HG03103 (cell line): Measurements from ENCODE around the gene CD8A.
"Not testable (repeated sequence)": the region's sequence is repeated elsewhere in the genome, so short reads cannot be mapped to it uniquely, and the experiment has no call there.

Experiments used
- ATAC-seq: cut with Tn5 transposase; IDR thresholded peaks from one replicate; pipeline ENCODE4 v1.9.1; 2021; ENCODE audit warnings: low read depth; ENCODE audit not compliant: unreplicated experiment

The CD8A gene

GRCh38 chr2:86790676-86791572 lies at the start of gene CD8A:
Gene CD8A, minus strand, starts transcription at chr2:86790913. Its CDS starts 88 bp downstream, at chr2:86790825.
- no peak for ATAC-seq

GRCh38 chr2:86839871-86840548 lies 49.3 kb upstream of the CD8A start:
- not testable (repeated sequence) for ATAC-seq

GRCh38 chr2:86839455-86839854 lies 48.7 kb upstream of the CD8A start:
- not testable (repeated sequence) for ATAC-seq

GRCh38 chr2:86837714-86838113 lies 47.0 kb upstream of the CD8A start:
- not testable (repeated sequence) for ATAC-seq

- ATAC-seq, result not testable (repeated sequence)
Measured at GRCh38 chr2:86836915-86837695, 46.4 kb upstream of the CD8A start.

GRCh38 chr2:86835548-86835889 lies 44.8 kb upstream of the CD8A start:
- ATAC-seq, result not testable (repeated sequence)

GRCh38 chr2:86833315-86833714 lies 42.6 kb upstream of the CD8A start:
- no peak for ATAC-seq

- ATAC-seq, result no peak
Measured at GRCh38 chr2:86832334-86833096, 41.8 kb upstream of the CD8A start.

GRCh38 chr2:86831537-86831936 lies 40.8 kb upstream of the CD8A start:
- ATAC-seq, result no peak

GRCh38 chr2:86826951-86827350 lies 36.2 kb upstream of the CD8A start:
- ATAC-seq, result no peak

- no peak for ATAC-seq
Measured at GRCh38 chr2:86825693-86826381, 35.1 kb upstream of the CD8A start.

GRCh38 chr2:86825036-86825692 lies 34.5 kb upstream of the CD8A start:
- no peak for ATAC-seq

GRCh38 chr2:86822668-86823345 lies 32.1 kb upstream of the CD8A start:
- no peak for ATAC-seq

GRCh38 chr2:86821842-86822241 lies 31.1 kb upstream of the CD8A start:
- ATAC-seq, result no peak

GRCh38 chr2:86821306-86821705 lies 30.6 kb upstream of the CD8A start:
- no peak for ATAC-seq

GRCh38 chr2:86818957-86819356 lies 28.2 kb upstream of the CD8A start:
- no peak for ATAC-seq

- ATAC-seq, result no peak
Measured at GRCh38 chr2:86818114-86818801, 27.5 kb upstream of the CD8A start.

GRCh38 chr2:86815611-86816010 lies 24.9 kb upstream of the CD8A start:
- ATAC-seq, result no peak
